B cell (primary cell): Measurements from ENCODE around the gene G3BP1.
"Not testable (repeated sequence)": the region's sequence is repeated elsewhere in the genome, so short reads cannot be mapped to it uniquely, and the experiment has no call there.

Experiments
- CTCF ChIP-seq: fragments of 200-600 bp; IDR thresholded peaks from one replicate; pipeline ENCODE4 v1.8.0; 2022; ENCODE audit warnings: antibody characterized with exemption, mild to moderate bottlenecking
- EZH2 ChIP-seq: IDR thresholded peaks from 2 replicates; pipeline ENCODE4 v1.6.1; 2012; ENCODE audit warnings: borderline replicate concordance, low read depth, mild to moderate bottlenecking, moderate library complexity, low read length; ENCODE audit not compliant: insufficient read depth, poor library complexity, severe bottlenecking

- TF ChIP-seq EZH2, CTCF: not testable (repeated sequence)
These were observed 42.2 kb upstream of the G3BP1 start for GRCh38 chr5:151729597-151729996.
